ENCODE data around the gene SVIL. TPM values are rescaled to one million over a fixed set of nuclear protein-coding genes. Genes with fewer than 3 reads are reported as not detected.

The SVIL gene
- total RNA-seq, 2 donors from 2014 or later: 349 to 483 TPM

DNA sequence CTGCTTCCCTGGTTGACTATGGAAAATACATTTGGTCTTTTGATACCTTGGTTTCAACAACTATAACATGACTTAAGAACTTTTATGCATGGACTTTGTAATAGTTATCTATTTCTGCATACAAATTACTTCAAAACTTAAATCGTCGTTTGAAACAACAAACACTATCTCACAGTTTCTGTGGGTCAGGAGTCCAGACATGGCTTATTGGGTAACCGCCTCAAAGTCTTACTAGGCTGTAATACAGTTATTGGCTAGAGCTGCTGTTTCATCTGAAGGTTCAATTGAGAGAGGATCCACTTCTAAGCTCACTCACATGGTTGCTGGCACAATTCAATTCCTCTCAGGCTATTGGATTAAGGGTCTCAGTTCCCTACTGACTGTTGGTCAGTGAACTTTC is 210.8 kb downstream of the SVIL start:
- no peak for ATAC-seq (ENCODE audit: insufficient number of reproducible peaks, low FRiP score, low read depth)
- Histone ChIP-seq H3K27ac (no peak overlapping the region), H3K4me1 (ENCODE audit: control insufficient read depth in 1 of 2, low read depth in 2 of 2) (no peaks in the 10 kb centered on the region), H3K27me3 (replicated peaks; ENCODE audit: insufficient read depth) (no peaks in the 10 kb centered on the region), H3K9me3 (no peaks in the 10 kb centered on the region), H3K36me3 (peaks cover 16% of the 10 kb centered on the region), H3K4me3 (no peak overlapping the region)
- TF ChIP-seq, protein P1, sequence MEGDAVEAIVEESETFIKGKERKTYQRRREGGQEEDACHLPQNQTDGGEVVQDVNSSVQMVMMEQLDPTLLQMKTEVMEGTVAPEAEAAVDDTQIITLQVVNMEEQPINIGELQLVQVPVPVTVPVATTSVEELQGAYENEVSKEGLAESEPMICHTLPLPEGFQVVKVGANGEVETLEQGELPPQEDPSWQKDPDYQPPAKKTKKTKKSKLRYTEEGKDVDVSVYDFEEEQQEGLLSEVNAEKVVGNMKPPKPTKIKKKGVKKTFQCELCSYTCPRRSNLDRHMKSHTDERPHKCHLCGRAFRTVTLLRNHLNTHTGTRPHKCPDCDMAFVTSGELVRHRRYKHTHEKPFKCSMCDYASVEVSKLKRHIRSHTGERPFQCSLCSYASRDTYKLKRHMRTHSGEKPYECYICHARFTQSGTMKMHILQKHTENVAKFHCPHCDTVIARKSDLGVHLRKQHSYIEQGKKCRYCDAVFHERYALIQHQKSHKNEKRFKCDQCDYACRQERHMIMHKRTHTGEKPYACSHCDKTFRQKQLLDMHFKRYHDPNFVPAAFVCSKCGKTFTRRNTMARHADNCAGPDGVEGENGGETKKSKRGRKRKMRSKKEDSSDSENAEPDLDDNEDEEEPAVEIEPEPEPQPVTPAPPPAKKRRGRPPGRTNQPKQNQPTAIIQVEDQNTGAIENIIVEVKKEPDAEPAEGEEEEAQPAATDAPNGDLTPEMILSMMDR (IDR thresholded peaks at IDR 0.05): no peak
- DNase-seq (ENCODE audit: low spot score): no peak

DNA sequence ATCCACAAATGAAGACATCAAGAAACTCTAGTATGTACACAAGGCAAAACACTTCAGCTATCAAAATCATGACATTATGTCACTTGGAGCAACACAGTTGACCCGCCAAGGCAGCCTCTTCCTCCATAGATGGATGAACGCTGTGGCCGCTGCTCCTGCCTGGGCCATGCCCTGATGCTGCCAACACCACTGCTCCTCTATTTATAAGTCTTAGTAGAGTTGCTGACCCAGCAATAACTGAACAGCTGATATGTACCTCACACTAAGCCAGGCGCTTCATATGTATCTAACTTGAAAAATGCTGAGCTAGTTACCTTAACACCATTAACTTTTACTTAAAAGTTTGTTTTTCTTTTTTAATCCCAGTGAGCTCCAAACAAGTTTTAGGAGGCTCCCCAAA is 214.0 kb downstream of the SVIL start:
- Histone ChIP-seq H3K27ac (no peak overlapping the region), H3K36me3 (peaks cover 16% of the 10 kb centered on the region), H3K4me3 (no peak overlapping the region), H3K27me3 (replicated peaks; ENCODE audit: insufficient read depth) (no peaks in the 10 kb centered on the region), H3K4me1 (ENCODE audit: control insufficient read depth in 1 of 2, low read depth in 2 of 2) (peaks cover 0 to 9% of the 10 kb centered on the region in 2 donors), H3K9me3 (no peaks in the 10 kb centered on the region)
- TF ChIP-seq, protein P1 (IDR thresholded peaks at IDR 0.05): no peak
- no peak for DNase-seq (ENCODE audit: low spot score)
- no peak for ATAC-seq (ENCODE audit: insufficient number of reproducible peaks, low FRiP score, low read depth)

DNA sequence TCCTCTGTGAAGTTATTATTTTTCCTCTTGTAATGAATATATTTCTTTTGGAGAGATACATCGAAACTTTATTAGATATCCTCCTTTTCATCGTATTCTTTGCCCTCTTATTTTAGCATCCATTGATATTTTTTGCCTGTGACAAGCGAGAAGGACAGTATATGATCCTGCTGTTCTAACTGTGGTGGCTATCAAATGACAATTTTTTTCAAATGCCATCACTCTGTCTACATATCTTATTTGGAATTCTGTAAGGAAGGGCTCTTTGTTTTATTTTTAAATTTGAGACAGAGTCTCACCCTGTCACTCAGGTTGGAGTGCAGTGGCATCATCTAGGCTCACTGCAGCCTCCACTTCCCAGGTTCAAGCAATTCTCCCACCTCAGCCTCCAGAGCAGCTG is 217.4 kb downstream of the SVIL start:
- Histone ChIP-seq H3K27ac (no peak overlapping the region), H3K27me3 (replicated peaks; ENCODE audit: insufficient read depth) (no peaks in the 10 kb centered on the region), H3K36me3 (peaks cover 11% of the 10 kb centered on the region), H3K9me3 (no peaks in the 10 kb centered on the region), H3K4me3 (no peak overlapping the region), H3K4me1 (ENCODE audit: control insufficient read depth in 1 of 2, low read depth in 2 of 2) (peaks cover 18 to 21% of the 10 kb centered on the region in 2 donors)
- ATAC-seq (ENCODE audit: insufficient number of reproducible peaks, low FRiP score, low read depth) (no peak), DNase-seq (ENCODE audit: low spot score) (no peak)
- TF ChIP-seq, protein P1 (IDR thresholded peaks at IDR 0.05): no peak

DNA sequence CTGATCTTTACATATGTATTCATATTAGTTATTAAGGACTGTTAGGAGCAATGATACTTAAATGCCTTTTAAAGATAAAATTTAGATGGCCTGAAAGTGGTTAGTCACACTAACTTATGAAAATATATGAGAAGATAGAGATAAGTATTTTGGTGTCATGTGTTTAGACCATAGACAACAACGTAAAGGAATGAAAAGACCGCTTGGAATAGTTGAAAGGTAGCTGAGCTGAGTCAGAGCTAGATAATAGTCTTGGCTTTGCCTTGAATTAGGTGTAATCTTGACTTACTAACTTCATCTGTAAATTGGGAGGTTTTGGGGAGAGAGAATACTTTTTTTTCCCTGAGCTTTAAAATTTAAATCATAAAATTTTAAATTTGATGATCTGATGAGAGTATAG is 218.9 kb downstream of the SVIL start:
- Histone ChIP-seq H3K4me1 (ENCODE audit: control insufficient read depth in 1 of 2, low read depth in 2 of 2) (peaks cover 32% of the 10 kb centered on the region in 2 donors), H3K9me3 (no peaks in the 10 kb centered on the region), H3K4me3 (no peak overlapping the region), H3K27me3 (replicated peaks; ENCODE audit: insufficient read depth) (no peaks in the 10 kb centered on the region), H3K36me3 (no peaks in the 10 kb centered on the region), H3K27ac (no peak overlapping the region)
- ATAC-seq (ENCODE audit: insufficient number of reproducible peaks, low FRiP score, low read depth) (no peak), DNase-seq (ENCODE audit: low spot score) (no peak)
- TF ChIP-seq, protein P1 (IDR thresholded peaks at IDR 0.05): no peak

DNA sequence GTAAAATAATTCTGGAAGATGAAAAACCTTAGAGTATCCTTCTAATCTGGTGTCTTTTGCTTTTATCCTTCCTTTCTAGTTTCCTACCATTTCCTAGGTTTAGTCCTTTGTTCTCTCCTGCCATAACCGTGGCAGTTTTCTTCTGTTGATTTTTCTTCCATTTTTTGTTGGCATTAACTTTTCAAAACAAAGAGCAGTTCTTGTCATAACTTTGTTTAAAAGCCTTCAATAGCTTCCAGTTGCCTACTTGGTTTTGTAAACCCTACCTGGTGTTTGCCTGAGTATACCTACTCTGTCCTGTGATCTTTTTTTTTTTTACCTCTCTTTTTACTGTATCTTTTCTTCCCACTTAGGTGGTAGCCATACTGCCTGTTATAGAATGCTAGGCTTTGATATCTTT is 220.3 kb downstream of the SVIL start:
- no peak overlapping the region for H3K27ac ChIP-seq
- TF ChIP-seq, protein P1 (IDR thresholded peaks at IDR 0.05): no peak
- H3K9me3 ChIP-seq: no peaks in the 10 kb centered on the region
- H3K36me3 ChIP-seq: no peaks in the 10 kb centered on the region
- H3K4me3 ChIP-seq: no peak overlapping the region
- H3K27me3 ChIP-seq (replicated peaks; ENCODE audit: insufficient read depth): no peaks in the 10 kb centered on the region
- DNase-seq (ENCODE audit: low spot score): no peak
- ATAC-seq (ENCODE audit: insufficient number of reproducible peaks, low FRiP score, low read depth): no peak
- H3K4me1 ChIP-seq (ENCODE audit: control insufficient read depth in 1 of 2, low read depth in 2 of 2): peaks cover 32 to 35% of the 10 kb centered on the region in 2 donors

Measured in thoracic aorta (tissue), 2 donors.